Keratinocyte (primary cell): Measurements from ENCODE around the gene DPYD. TPM values are rescaled to one million over a fixed set of nuclear protein-coding genes. Genes with fewer than 3 reads are reported as not detected.

Experiments used
- DNase-seq: peaks from one replicate; pipeline ENCODE4 v3.0.0-alpha.2; 2011; ENCODE audit warnings: low read depth, missing footprints, low spot score
- FAIRE-seq: peaks from 2 replicates; lab custom pipeline; 2011; peaks lifted over from hg19 to GRCh38; lab: Jason Lieb, UNC
- H2AFZ ChIP-seq: 2 replicates; pipeline ENCODE4 v1.6.0; 2012; ENCODE audit warnings: low read length, control low read depth, inconsistent platforms; ENCODE audit not compliant: control insufficient read depth
- H3K27ac ChIP-seq: 2 replicates; pipeline ENCODE4 v1.5.1; 2011; ENCODE audit warnings: low read length; ENCODE audit not compliant: control insufficient read depth, insufficient read depth
- H3K27me3 ChIP-seq: 3 replicates; pipeline ENCODE4 v1.6.0; 2011; ENCODE audit warnings: low read length; ENCODE audit not compliant: control insufficient read depth, insufficient read depth; ENCODE audit errors: extremely low read depth
- H3K36me3 ChIP-seq, 2 experiments: 2 replicates in 1 of 2; 3 replicates in 1 of 2; pipeline ENCODE4 v1.5.1; 2011; ENCODE audit warnings: low read length in 2 of 2, mild to moderate bottlenecking in 1 of 2; ENCODE audit not compliant: control insufficient read depth in 2 of 2, insufficient read depth in 2 of 2; ENCODE audit errors: extremely low read depth in 1 of 2
- H3K4me1 ChIP-seq: 3 replicates; pipeline ENCODE4 v1.5.1; 2011; ENCODE audit warnings: low read length; ENCODE audit not compliant: control insufficient read depth, insufficient read depth; ENCODE audit errors: extremely low read depth
- H3K4me2 ChIP-seq: 3 replicates; pipeline ENCODE4 v1.6.0; 2011; ENCODE audit warnings: low read depth, low read length; ENCODE audit not compliant: control insufficient read depth, insufficient read depth; ENCODE audit errors: extremely low read depth
- H3K4me3 ChIP-seq, 3 experiments: fragments of 200-600 bp in 1 of 3; sonication (generic) in 1 of 3; 2 replicates in 2 of 3; 3 replicates in 1 of 3; pipeline ENCODE4 v1.5.1; 2011 to 2016; ENCODE audit warnings: low read length in 3 of 3, mild to moderate bottlenecking in 3 of 3, control low read depth in 2 of 3, inconsistent platforms in 1 of 3, low read depth in 1 of 3, mixed read lengths in 1 of 3, mixed run types in 1 of 3, moderate library complexity in 1 of 3; ENCODE audit not compliant: control insufficient read depth in 2 of 3, insufficient read depth in 2 of 3; ENCODE audit errors: extremely low read depth in 1 of 3
- H3K79me2 ChIP-seq: 2 replicates; pipeline ENCODE4 v1.6.0; 2012; ENCODE audit warnings: low read length; ENCODE audit not compliant: control insufficient read depth, insufficient read depth
- H3K9ac ChIP-seq: 3 replicates; pipeline ENCODE4 v1.6.0; 2011; ENCODE audit warnings: low read length; ENCODE audit not compliant: control insufficient read depth, insufficient read depth; ENCODE audit errors: extremely low read depth
- H3K9me1 ChIP-seq: 3 replicates; pipeline ENCODE4 v1.6.0; 2011; ENCODE audit warnings: low read length; ENCODE audit not compliant: control insufficient read depth, insufficient read depth; ENCODE audit errors: extremely low read depth
- H3K9me3 ChIP-seq: 2 replicates; pipeline ENCODE4 v1.5.1; 2012; ENCODE audit warnings: low read depth, low read length; ENCODE audit not compliant: control insufficient read depth
- H4K20me1 ChIP-seq: 3 replicates; pipeline ENCODE4 v1.6.0; 2011; ENCODE audit warnings: low read length; ENCODE audit not compliant: control insufficient read depth, insufficient read depth; ENCODE audit errors: extremely low read depth
- CTCF ChIP-seq, 3 experiments: IDR thresholded peaks in 1 of 3; conservative IDR thresholded peaks in 1 of 3; optimal IDR thresholded peaks in 1 of 3; 2 replicates in 2 of 3; 3 replicates in 1 of 3; pipeline versions ENCODE3 to v1.5.1; 2011; ENCODE audit warnings: low read length in 3 of 3, mild to moderate bottlenecking in 3 of 3, moderate library complexity in 2 of 3, control low read depth in 1 of 3, inconsistent platforms in 1 of 3; ENCODE audit not compliant: insufficient read depth in 2 of 3; ENCODE audit errors: extremely low read depth in 1 of 3
- EZH2 ChIP-seq: IDR thresholded peaks from one replicate; pipeline ENCODE4 v1.6.1; 2012; ENCODE audit warnings: inconsistent platforms, mild to moderate bottlenecking, low read length, moderate library complexity
- dilution Hi-C: fragments of 300-500 bp; cut with MboI; formaldehyde crosslinking; loops from one replicate; pipeline ENCODE4 v1.7.0; 2020; ENCODE audit warnings: low sequenced_read_pairs; ENCODE audit not compliant: extremely low pct_ligation_motif_present
- polyA plus RNA-seq, 5 experiments: library from polyadenylated mRNA; depleted of rRNA in 3 of 5; stranded (reverse) in 3 of 5; stranded (forward) in 1 of 5; unstranded in 1 of 5; fragments of >200 nt; gene quantifications; 1 replicate in 1 of 5; 2 replicates in 3 of 5; 3 replicates in 1 of 5; pipeline versions ENCODE4 v1.2.1 to v1.2.3, GENCODE V29; 2011 to 2012; ENCODE audit warnings: missing spikeins in 2 of 5, low read depth in 1 of 5, low replicate concordance in 1 of 5

The DPYD gene
- polyA plus RNA-seq, 1 donor (not counting 4 experiments of a cell fraction or from before 2014, with no cell fraction given): 1.9 TPM

- H3K36me3 ChIP-seq: no peaks in the 10 kb centered on the region
- no peaks in the 10 kb centered on the region for H3K4me1 ChIP-seq
- no peak overlapping the region for H3K9ac ChIP-seq
- H3K9me3 ChIP-seq: no peaks in the 10 kb centered on the region
- no peak overlapping the region for H3K27ac ChIP-seq
- no peak overlapping the region for H3K4me3 ChIP-seq
- H3K4me2 ChIP-seq: no peak overlapping the region
- no peak overlapping the region for H2AFZ ChIP-seq
- dilution Hi-C loops: no loop called here
- no peaks in the 10 kb centered on the region for H3K79me2 ChIP-seq
- DNase-seq: no peak
- H3K27me3 ChIP-seq: no peaks in the 10 kb centered on the region
- TF ChIP-seq CTCF (optimal IDR thresholded peaks at IDR 0.05 in 1 of 3, IDR thresholded peaks at IDR 0.05 in 1 of 3, conservative IDR thresholded peaks at IDR 0.05 in 1 of 3; ENCODE audit: extremely low read depth in 1 of 3, insufficient read depth in 2 of 3, low read length in 3 of 3) (no peak), EZH2 (no peak)
- H3K9me1 ChIP-seq: no peaks in the 10 kb centered on the region
- no peaks in the 10 kb centered on the region for H4K20me1 ChIP-seq
- no peak for FAIRE-seq
These were observed 387.5 kb downstream of the DPYD start for GRCh38 chr1:97533358-97533757.

GRCh38 chr1:97529600-97529999, 391.2 kb downstream of the DPYD start:
- TF ChIP-seq EZH2 (no peak), CTCF (optimal IDR thresholded peaks at IDR 0.05 in 1 of 3, IDR thresholded peaks at IDR 0.05 in 1 of 3, conservative IDR thresholded peaks at IDR 0.05 in 1 of 3; ENCODE audit: extremely low read depth in 1 of 3, insufficient read depth in 2 of 3, low read length in 3 of 3) (no peak)
- no peaks in the 10 kb centered on the region for H3K9me3 ChIP-seq
- no peaks in the 10 kb centered on the region for H3K9me1 ChIP-seq
- H3K27ac ChIP-seq: no peak overlapping the region
- H3K4me1 ChIP-seq: no peaks in the 10 kb centered on the region
- FAIRE-seq: no peak
- no peak for DNase-seq
- no peak overlapping the region for H3K9ac ChIP-seq
- no peak overlapping the region for H3K4me2 ChIP-seq
- H3K4me3 ChIP-seq: no peak overlapping the region
- no peaks in the 10 kb centered on the region for H3K36me3 ChIP-seq
- H2AFZ ChIP-seq: no peak overlapping the region
- H3K79me2 ChIP-seq: no peaks in the 10 kb centered on the region
- dilution Hi-C loops: no loop called here
- no peaks in the 10 kb centered on the region for H4K20me1 ChIP-seq
- H3K27me3 ChIP-seq: no peaks in the 10 kb centered on the region
